HG03575 (cell line): ENCODE results near the gene SEC14L3.

Experiments
- ATAC-seq: cut with Tn5 transposase; IDR thresholded peaks from one replicate; pipeline ENCODE4 v1.9.1; 2021; ENCODE audit not compliant: unreplicated experiment, insufficient number of reproducible peaks, low FRiP score; ENCODE audit errors: extremely low read depth

The SEC14L3 gene

GRCh38 chr22:30426388-30427353, 45.1 kb downstream of the SEC14L3 start:
- no peak for ATAC-seq

- no peak for ATAC-seq
These were observed 46.0 kb downstream of the SEC14L3 start, which contains the start of gene MTFP1 for GRCh38 chr22:30425616-30426387. MTFP1 (plus strand) TSS chr22:30425768; CDS start chr22:30425880, 112 bp downstream.

GRCh38 chr22:30425327-30425615, 46.5 kb downstream of the SEC14L3 start:
- ATAC-seq: no peak

GRCh38 chr22:30424534-30425326, 47.1 kb downstream of the SEC14L3 start:
- no peak for ATAC-seq

- peak; percentile 74 for ATAC-seq
These were observed 47.8 kb downstream of the SEC14L3 start for GRCh38 chr22:30423959-30424533.

- ATAC-seq: no peak
These were observed 48.4 kb downstream of the SEC14L3 start for GRCh38 chr22:30423301-30423958.

GRCh38 chr22:30422481-30423300, 49.1 kb downstream of the SEC14L3 start:
- no peak for ATAC-seq

- no peak for ATAC-seq
These were observed 49.9 kb downstream of the SEC14L3 start for GRCh38 chr22:30421695-30422480.

GRCh38 chr22:30420347-30421125, 51.3 kb downstream of the SEC14L3 start:
- ATAC-seq: no peak

- ATAC-seq: no peak
These were observed 55.0 kb downstream of the SEC14L3 start for GRCh38 chr22:30416837-30417236.

GRCh38 chr22:30416403-30416802, 55.4 kb downstream of the SEC14L3 start:
- ATAC-seq: no peak

- ATAC-seq: no peak
These were observed 57.2 kb downstream of the SEC14L3 start for GRCh38 chr22:30414525-30415047.

- ATAC-seq: no peak
These were observed 57.9 kb downstream of the SEC14L3 start for GRCh38 chr22:30413745-30414524.

- no peak for ATAC-seq
These were observed 58.8 kb downstream of the SEC14L3 start for GRCh38 chr22:30413001-30413400.

GRCh38 chr22:30411780-30412179, 60.0 kb downstream of the SEC14L3 start:
- ATAC-seq: no peak
